Upper lobe of left lung (tissue), 6 donors: ENCODE data around the gene LAS1L. TPM values are rescaled to one million over a fixed set of nuclear protein-coding genes. Genes with fewer than 3 reads are reported as not detected.

Experiments used
- ATAC-seq, 2 donors: fragments of 200-7000 bp; cut with Tn5 transposase; one replicate each; pipeline ENCODE4 v1.9.1; 2022; ENCODE audit warnings: mild to moderate bottlenecking in 2 of 2, moderate library complexity in 2 of 2; ENCODE audit not compliant: low FRiP score in 2 of 2
- DNase-seq, 2 donors: peaks; one replicate each; pipeline ENCODE4 v3.0.0-alpha.2; 2019 to 2020
- H3K27ac ChIP-seq, 4 donors: fragments of 200-600 bp; sonication (generic); one replicate each; pipeline ENCODE4 v1.5.1; 2016 to 2019
- H3K27me3 ChIP-seq, 4 donors: fragments of 200-600 bp; sonication (generic); one replicate each; pipeline ENCODE4 v1.5.1; 2017 to 2019
- H3K36me3 ChIP-seq, 4 donors: fragments of 200-600 bp; sonication (generic); one replicate each; pipeline ENCODE4 v1.5.1; 2016 to 2019
- H3K4me1 ChIP-seq, 4 donors: fragments of 200-600 bp; sonication (generic); one replicate each; pipeline ENCODE4 v1.5.1; 2018 to 2019
- H3K4me3 ChIP-seq, 4 donors: fragments of 200-600 bp; sonication (generic); one replicate each; pipeline ENCODE4 v1.5.1; 2017 to 2019; ENCODE audit warnings: mild to moderate bottlenecking in 2 of 4, moderate library complexity in 1 of 4
- H3K9me3 ChIP-seq, 4 donors: fragments of 200-600 bp; sonication (generic); one replicate each; pipeline ENCODE4 v1.5.1; 2018 to 2019
- EP300 ChIP-seq, 4 donors: sonication (generic); formaldehyde crosslinking; IDR thresholded peaks; one replicate each; pipeline ENCODE4 v1.5.1; 2017; ENCODE audit warnings: antibody characterized with exemption in 4 of 4, control low read depth in 2 of 4
- POLR2A ChIP-seq, 4 donors: fragments of 450-650 bp; IDR thresholded peaks; one replicate each; pipeline ENCODE4 v1.5.1; 2016 to 2017; ENCODE audit warnings: antibody characterized with exemption in 4 of 4, mild to moderate bottlenecking in 2 of 4
- POLR2AphosphoS5 ChIP-seq, 2 donors: sonication (generic); formaldehyde crosslinking; IDR thresholded peaks; one replicate each; pipeline ENCODE4 v1.5.1; 2017; ENCODE audit warnings: antibody characterized with exemption in 2 of 2
- WGBS, 2 donors: methylation state at CpG; one replicate each; pipeline ENCODE4 v1.1.5; 2017 to 2018; 5-methylcytosine and 5-hydroxymethylcytosine counted together
- total RNA-seq, 6 donors: library from RNA; depleted of rRNA in 4 of 6; stranded (reverse); fragments of >200 nt in 4 of 6; gene quantifications; one replicate each; pipeline versions ENCODE4 v1.1.0 to v1.2.1, GENCODE V29; 2016 to 2021
- TF ChIP-seq, protein P1 (sequence below), 6 experiments: fragments of 450-650 bp in 4 of 6; fragments of 200-600 bp in 2 of 6; sonication (generic) in 2 of 6; IDR thresholded peaks; one replicate each; pipeline ENCODE4 v1.5.1; 2016 to 2019; ENCODE audit warnings: antibody characterized with exemption in 6 of 6
- donor health status: DM: no; HTN: no; CAD: no; lungs with moderate emphysema.
- donor health status: DM: no; HTN: yes; CAD: no; lungs with severe emphysema.

The LAS1L gene
- total RNA-seq, 6 donors from 2014 or later = 16.9 to 36.7 (median 25.7) TPM

- H3K27me3 ChIP-seq = no peaks in the 10 kb centered on the region
- 68 to 80% methylated on average over 2 of the region's 2 CpGs for WGBS, 2 donors
- no peak for TF ChIP-seq POLR2A (IDR thresholded peaks at IDR 0.05)
- TF ChIP-seq POLR2AphosphoS5 (IDR thresholded peaks at IDR 0.05) = no peak
- TF ChIP-seq, protein P1, sequence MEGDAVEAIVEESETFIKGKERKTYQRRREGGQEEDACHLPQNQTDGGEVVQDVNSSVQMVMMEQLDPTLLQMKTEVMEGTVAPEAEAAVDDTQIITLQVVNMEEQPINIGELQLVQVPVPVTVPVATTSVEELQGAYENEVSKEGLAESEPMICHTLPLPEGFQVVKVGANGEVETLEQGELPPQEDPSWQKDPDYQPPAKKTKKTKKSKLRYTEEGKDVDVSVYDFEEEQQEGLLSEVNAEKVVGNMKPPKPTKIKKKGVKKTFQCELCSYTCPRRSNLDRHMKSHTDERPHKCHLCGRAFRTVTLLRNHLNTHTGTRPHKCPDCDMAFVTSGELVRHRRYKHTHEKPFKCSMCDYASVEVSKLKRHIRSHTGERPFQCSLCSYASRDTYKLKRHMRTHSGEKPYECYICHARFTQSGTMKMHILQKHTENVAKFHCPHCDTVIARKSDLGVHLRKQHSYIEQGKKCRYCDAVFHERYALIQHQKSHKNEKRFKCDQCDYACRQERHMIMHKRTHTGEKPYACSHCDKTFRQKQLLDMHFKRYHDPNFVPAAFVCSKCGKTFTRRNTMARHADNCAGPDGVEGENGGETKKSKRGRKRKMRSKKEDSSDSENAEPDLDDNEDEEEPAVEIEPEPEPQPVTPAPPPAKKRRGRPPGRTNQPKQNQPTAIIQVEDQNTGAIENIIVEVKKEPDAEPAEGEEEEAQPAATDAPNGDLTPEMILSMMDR (IDR thresholded peaks at IDR 0.05) = no peak
- TF ChIP-seq EP300 (IDR thresholded peaks at IDR 0.05) = no peak
- DNase-seq = no peak
- H3K27ac ChIP-seq = no peak overlapping the region
- peaks cover 0 to 7% (median 0%) of the 10 kb centered on the region in 4 donors for H3K9me3 ChIP-seq
- no peak overlapping the region for H3K4me3 ChIP-seq
- ATAC-seq = no peak
- no peaks in the 10 kb centered on the region for H3K4me1 ChIP-seq
- no peaks in the 10 kb centered on the region for H3K36me3 ChIP-seq
Observed at GRCh38 chrX:65476564-65476963, 58.0 kb downstream of the LAS1L start.

- ATAC-seq = no peak
- Histone ChIP-seq H3K27me3 (no peaks in the 10 kb centered on the region), H3K4me1 (no peaks in the 10 kb centered on the region), H3K9me3 (peaks cover 0 to 14% (median 0%) of the 10 kb centered on the region in 4 donors), H3K36me3 (no peaks in the 10 kb centered on the region), H3K4me3 (no peak overlapping the region), H3K27ac (no peak overlapping the region)
- WGBS, 2 donors = 21 to 39% methylated on average over 4 of the region's 4 CpGs
- TF ChIP-seq EP300 (IDR thresholded peaks at IDR 0.05) = no peak
- TF ChIP-seq, protein P1 (IDR thresholded peaks at IDR 0.05) = no peak
- TF ChIP-seq POLR2AphosphoS5 (IDR thresholded peaks at IDR 0.05) = no peak
- TF ChIP-seq POLR2A (IDR thresholded peaks at IDR 0.05) = no peak
- no peak for DNase-seq
Observed at GRCh38 chrX:65463550-65463949, 71.0 kb downstream of the LAS1L start.

Other genes with a start within 250 kb of the LAS1L start
- 100 to 1,000 TPM; 160 to 508 (median 380) TPM for gene MSN, start 132.9 kb upstream of the LAS1L start, total RNA-seq